ENCODE measurements around the gene COL4A2.

The COL4A2 gene

GRCh38 chr13:110306960-110307766, at the start of gene COL4A2, which contains the start of gene COL4A1:
TSS of gene COL4A2 (plus strand) at chr13:110307284. CDS start at chr13:110307904, 620 bp downstream.
TSS of gene COL4A1 (minus strand) at chr13:110307157. CDS start at chr13:110307027, 130 bp downstream.
- DNase-seq (ENCODE audit: insufficient read length, low spot score) (peak; percentile 26), FAIRE-seq (no peak)

- DNase-seq (ENCODE audit: insufficient read length, low spot score) (no peak), FAIRE-seq (no peak)
Measured at GRCh38 chr13:110257408-110257807, 49.7 kb upstream of the COL4A2 start.

- FAIRE-seq, result no peak
- DNase-seq (ENCODE audit: insufficient read length, low spot score), result no peak
Measured at GRCh38 chr13:110258876-110259631, 48.0 kb upstream of the COL4A2 start.

GRCh38 chr13:110259651-110260050, 47.4 kb upstream of the COL4A2 start:
- FAIRE-seq (no peak), DNase-seq (ENCODE audit: insufficient read length, low spot score) (no peak)

- FAIRE-seq (no peak), DNase-seq (ENCODE audit: insufficient read length, low spot score) (no peak)
Measured at GRCh38 chr13:110261166-110262081, 45.7 kb upstream of the COL4A2 start.

GRCh38 chr13:110262082-110262436, 45.0 kb upstream of the COL4A2 start:
- FAIRE-seq (no peak), DNase-seq (ENCODE audit: insufficient read length, low spot score) (no peak)

- no peak for FAIRE-seq
Measured at GRCh38 chr13:110262508-110263291, 44.4 kb upstream of the COL4A2 start.

GRCh38 chr13:110263404-110263803, 43.7 kb upstream of the COL4A2 start:
- no peak for FAIRE-seq
- no peak for DNase-seq (ENCODE audit: insufficient read length, low spot score)

More at GRCh38 chr13:110262508-110263291, 44.4 kb upstream of the COL4A2 start:
- no peak for DNase-seq (ENCODE audit: insufficient read length, low spot score)

GRCh38 chr13:110263888-110264287, 43.2 kb upstream of the COL4A2 start:
- FAIRE-seq, result no peak
- no peak for DNase-seq (ENCODE audit: insufficient read length, low spot score)

GRCh38 chr13:110264685-110265275, 42.3 kb upstream of the COL4A2 start:
- DNase-seq (ENCODE audit: insufficient read length, low spot score), result no peak
- FAIRE-seq, result no peak

GRCh38 chr13:110265341-110265681, 41.8 kb upstream of the COL4A2 start:
- no peak for FAIRE-seq
- no peak for DNase-seq (ENCODE audit: insufficient read length, low spot score)

- FAIRE-seq (no peak), DNase-seq (ENCODE audit: insufficient read length, low spot score) (no peak)
Measured at GRCh38 chr13:110265682-110266430, 41.2 kb upstream of the COL4A2 start.

- no peak for FAIRE-seq
- DNase-seq (ENCODE audit: insufficient read length, low spot score), result no peak
Measured at GRCh38 chr13:110266431-110266809, 40.7 kb upstream of the COL4A2 start.

- DNase-seq (ENCODE audit: insufficient read length, low spot score) (no peak), FAIRE-seq (no peak)
Measured at GRCh38 chr13:110266983-110267382, 40.1 kb upstream of the COL4A2 start.

- DNase-seq (ENCODE audit: insufficient read length, low spot score) (no peak), FAIRE-seq (no peak)
Measured at GRCh38 chr13:110268061-110268460, 39.0 kb upstream of the COL4A2 start.

- no peak for FAIRE-seq
- no peak for DNase-seq (ENCODE audit: insufficient read length, low spot score)
Measured at GRCh38 chr13:110268576-110269185, 38.4 kb upstream of the COL4A2 start.

- DNase-seq (ENCODE audit: insufficient read length, low spot score) (no peak), FAIRE-seq (no peak)
Measured at GRCh38 chr13:110269509-110270185, 37.4 kb upstream of the COL4A2 start.

GRCh38 chr13:110270507-110270906, 36.6 kb upstream of the COL4A2 start:
- FAIRE-seq, result no peak
- DNase-seq (ENCODE audit: insufficient read length, low spot score), result no peak
